ENCODE data around the gene TEC. TPM values are rescaled to one million over a fixed set of nuclear protein-coding genes. Genes with fewer than 3 reads are reported as not detected.
"Not testable (repeated sequence)": the region's sequence is repeated elsewhere in the genome, so short reads cannot be mapped to it uniquely, and the experiment has no call there.

TEC gene
- total RNA-seq, 1 donor from 2014 or later: 0.35 TPM

- no peak overlapping the region for H3K4me3 Mint-ChIP-seq (ENCODE audit: unreplicated experiment)
- no peak overlapping the region for H3K27ac Mint-ChIP-seq (ENCODE audit: unreplicated experiment)
- TF ChIP-seq CTCF (IDR thresholded peaks at IDR 0.05): no peak
- peaks cover 16% of the 10 kb centered on the region for H3K4me1 Mint-ChIP-seq (ENCODE audit: low read depth)
- no peaks in the 10 kb centered on the region for H3K36me3 Mint-ChIP-seq (ENCODE audit: low read depth)
- H3K9me3 Mint-ChIP-seq (ENCODE audit: low read depth): no peaks in the 10 kb centered on the region
- H3K27me3 Mint-ChIP-seq (ENCODE audit: low read depth): no peaks in the 10 kb centered on the region
- DNase-seq (ENCODE audit: low spot score): no peak
These were observed 26.7 kb upstream of the TEC start for GRCh38 chr4:48296365-48296764.

GRCh38 chr4:48295116-48295515 is 25.5 kb upstream of the TEC start:
- DNase-seq (ENCODE audit: low spot score): no peak
- no peaks in the 10 kb centered on the region for H3K27me3 Mint-ChIP-seq (ENCODE audit: low read depth)
- H3K27ac Mint-ChIP-seq (ENCODE audit: unreplicated experiment): no peak overlapping the region
- H3K9me3 Mint-ChIP-seq (ENCODE audit: low read depth): no peaks in the 10 kb centered on the region
- H3K4me3 Mint-ChIP-seq (ENCODE audit: unreplicated experiment): no peak overlapping the region
- H3K36me3 Mint-ChIP-seq (ENCODE audit: low read depth): no peaks in the 10 kb centered on the region
- H3K4me1 Mint-ChIP-seq (ENCODE audit: low read depth): peaks cover 13% of the 10 kb centered on the region
- no peak for TF ChIP-seq CTCF (IDR thresholded peaks at IDR 0.05)

- H3K4me1 Mint-ChIP-seq (ENCODE audit: low read depth); H3K27me3 Mint-ChIP-seq (ENCODE audit: low read depth); H3K27ac Mint-ChIP-seq (ENCODE audit: unreplicated experiment); H3K9me3 Mint-ChIP-seq (ENCODE audit: low read depth); H3K36me3 Mint-ChIP-seq (ENCODE audit: low read depth); H3K4me3 Mint-ChIP-seq (ENCODE audit: unreplicated experiment); DNase-seq (ENCODE audit: low spot score): not testable (repeated sequence)
These were observed 22.7 kb upstream of the TEC start for GRCh38 chr4:48292218-48292790.

- Mint-ChIP-seq H3K27ac (ENCODE audit: unreplicated experiment) (no peak overlapping the region), H3K9me3 (ENCODE audit: low read depth) (no peaks in the 10 kb centered on the region), H3K27me3 (ENCODE audit: low read depth) (peaks cover 14% of the 10 kb centered on the region), H3K4me1 (ENCODE audit: low read depth) (no peaks in the 10 kb centered on the region), H3K36me3 (ENCODE audit: low read depth) (no peaks in the 10 kb centered on the region), H3K4me3 (ENCODE audit: unreplicated experiment) (no peak overlapping the region)
- TF ChIP-seq CTCF (IDR thresholded peaks at IDR 0.05): peak; percentile 74
- no peak for DNase-seq (ENCODE audit: low spot score)
These were observed 20.6 kb upstream of the TEC start for GRCh38 chr4:48290146-48290772.

GRCh38 chr4:48286060-48286459 is 16.4 kb upstream of the TEC start:
- H3K4me1 Mint-ChIP-seq (ENCODE audit: low read depth); H3K4me3 Mint-ChIP-seq (ENCODE audit: unreplicated experiment); H3K36me3 Mint-ChIP-seq (ENCODE audit: low read depth); DNase-seq (ENCODE audit: low spot score); H3K27ac Mint-ChIP-seq (ENCODE audit: unreplicated experiment): not testable (repeated sequence)
- Mint-ChIP-seq H3K9me3 (ENCODE audit: low read depth) (peaks cover 11% of the 10 kb centered on the region), H3K27me3 (ENCODE audit: low read depth) (peaks cover 46% of the 10 kb centered on the region)

- H3K4me3 Mint-ChIP-seq (ENCODE audit: unreplicated experiment): not testable (repeated sequence)
These were observed 16.0 kb upstream of the TEC start for GRCh38 chr4:48285640-48286039.

GRCh38 chr4:48275686-48276085 is 6.0 kb upstream of the TEC start:
- H3K9me3 Mint-ChIP-seq (ENCODE audit: low read depth): no peaks in the 10 kb centered on the region
- TF ChIP-seq CTCF (IDR thresholded peaks at IDR 0.05): no peak
- no peak overlapping the region for H3K4me3 Mint-ChIP-seq (ENCODE audit: unreplicated experiment)
- H3K27ac Mint-ChIP-seq (ENCODE audit: unreplicated experiment): no peak overlapping the region
- DNase-seq (ENCODE audit: low spot score): no peak
- H3K36me3 Mint-ChIP-seq (ENCODE audit: low read depth): no peaks in the 10 kb centered on the region
- no peaks in the 10 kb centered on the region for H3K4me1 Mint-ChIP-seq (ENCODE audit: low read depth)
- peaks cover 10% of the 10 kb centered on the region for H3K27me3 Mint-ChIP-seq (ENCODE audit: low read depth)

More at GRCh38 chr4:48285640-48286039, 16.0 kb upstream of the TEC start:
- Mint-ChIP-seq H3K27me3 (ENCODE audit: low read depth) (peaks cover 46% of the 10 kb centered on the region), H3K4me1 (ENCODE audit: low read depth) (peaks cover 10% of the 10 kb centered on the region), H3K9me3 (ENCODE audit: low read depth) (peaks cover 11% of the 10 kb centered on the region)
- H3K27ac Mint-ChIP-seq (ENCODE audit: unreplicated experiment); H3K36me3 Mint-ChIP-seq (ENCODE audit: low read depth); DNase-seq (ENCODE audit: low spot score): not testable (repeated sequence)
